IPS DF 6.9 (cell line): Measurements from ENCODE around the gene CLEC4F.
"Not testable (repeated sequence)": the region's sequence is repeated elsewhere in the genome, so short reads cannot be mapped to it uniquely, and the experiment has no call there.

Source experiments
- DNase-seq: peaks from one replicate; pipeline ENCODE4 v3.0.0-alpha.2; 2013; ENCODE audit warnings: low read depth, low spot score
- H3K27ac ChIP-seq: one replicate; pipeline ENCODE4 v1.5.1; 2013; ENCODE audit warnings: low read length, control low read depth
- H3K27me3 ChIP-seq: 2 replicates; pipeline ENCODE4 v1.6.1; 2013; ENCODE audit warnings: mild to moderate bottlenecking, low read length; ENCODE audit not compliant: control insufficient read depth, insufficient read depth
- H3K36me3 ChIP-seq: 2 replicates; pipeline ENCODE4 v1.6.1; 2013; ENCODE audit warnings: low read length; ENCODE audit not compliant: control insufficient read depth, insufficient read depth
- H3K4me1 ChIP-seq: 2 replicates; pipeline ENCODE4 v1.6.1; 2013; ENCODE audit warnings: low read length; ENCODE audit not compliant: control insufficient read depth, insufficient read depth
- H3K4me3 ChIP-seq: 2 replicates; pipeline ENCODE4 v1.5.1; 2013; ENCODE audit warnings: mild to moderate bottlenecking, low read length
- H3K9me3 ChIP-seq: 2 replicates; pipeline ENCODE4 v1.6.1; 2013; ENCODE audit warnings: low read length, inconsistent platforms; ENCODE audit not compliant: control insufficient read depth, insufficient read depth
- WGBS: extraction: QIAGEN DNeasy Blood & Tissue Kit; methylation state at CpG from one replicate; pipeline ENCODE4 v1.1.7; 2013; ENCODE audit warnings: mixed read lengths, missing lambda C conversion rate; ENCODE audit not compliant: insufficient read length, insufficient coverage; 5-methylcytosine and 5-hydroxymethylcytosine counted together

CLEC4F gene

GRCh38 chr2:70806620-70807019, 13.8 kb downstream of the CLEC4F start:
- no CpG with 5 or more reads among the region's 6 CpGs for WGBS
- no peak overlapping the region for H3K27ac ChIP-seq
- no peaks in the 10 kb centered on the region for H3K27me3 ChIP-seq
- H3K4me1 ChIP-seq, result no peaks in the 10 kb centered on the region
- no peaks in the 10 kb centered on the region for H3K9me3 ChIP-seq
- no peak for DNase-seq
- no peak overlapping the region for H3K4me3 ChIP-seq
- no peaks in the 10 kb centered on the region for H3K36me3 ChIP-seq

- H3K9me3 ChIP-seq, result no peaks in the 10 kb centered on the region
- DNase-seq, result no peak
- no peaks in the 10 kb centered on the region for H3K4me1 ChIP-seq
- H3K4me3 ChIP-seq, result no peak overlapping the region
- no CpG with 5 or more reads among the region's 5 CpGs for WGBS
- H3K27ac ChIP-seq, result no peak overlapping the region
- H3K36me3 ChIP-seq, result no peaks in the 10 kb centered on the region
- H3K27me3 ChIP-seq, result no peaks in the 10 kb centered on the region
Observed at GRCh38 chr2:70806013-70806412, 14.4 kb downstream of the CLEC4F start.

GRCh38 chr2:70801607-70802263, 18.7 kb downstream of the CLEC4F start:
- H3K9me3 ChIP-seq, result no peaks in the 10 kb centered on the region
- no peaks in the 10 kb centered on the region for H3K4me1 ChIP-seq
- H3K27me3 ChIP-seq, result no peaks in the 10 kb centered on the region
- no peaks in the 10 kb centered on the region for H3K36me3 ChIP-seq
- H3K4me3 ChIP-seq, result no peak overlapping the region
- no CpG with 5 or more reads among the region's 10 CpGs for WGBS
- H3K27ac ChIP-seq, result no peak overlapping the region
- DNase-seq, result no peak

- Histone ChIP-seq H3K36me3 (no peaks in the 10 kb centered on the region), H3K27ac (no peak overlapping the region), H3K27me3 (peaks cover 2% of the 10 kb centered on the region; the same call in 1 of the 2 replicates), H3K4me3 (no peak overlapping the region), H3K9me3 (no peaks in the 10 kb centered on the region), H3K4me1 (no peaks in the 10 kb centered on the region)
- DNase-seq, result no peak
- no CpG with 5 or more reads among the region's 2 CpGs for WGBS
Observed at GRCh38 chr2:70799706-70800105, 20.7 kb downstream of the CLEC4F start.

- H3K4me1 ChIP-seq, H3K27me3 ChIP-seq, H3K27ac ChIP-seq, H3K4me3 ChIP-seq, DNase-seq, H3K36me3 ChIP-seq, H3K9me3 ChIP-seq: not testable (repeated sequence)
- no CpG with 5 or more reads among the region's 3 CpGs for WGBS
Observed at GRCh38 chr2:70797996-70798395, 22.4 kb downstream of the CLEC4F start.

GRCh38 chr2:70797506-70797905, 22.9 kb downstream of the CLEC4F start:
- DNase-seq, result no peak
- Histone ChIP-seq H3K9me3 (no peaks in the 10 kb centered on the region), H3K27me3 (peaks cover 3% of the 10 kb centered on the region), H3K27ac (no peak overlapping the region), H3K36me3 (no peaks in the 10 kb centered on the region), H3K4me3 (no peak overlapping the region), H3K4me1 (no peaks in the 10 kb centered on the region)
- no CpG with 5 or more reads among the region's 2 CpGs for whole genome bisulfite sequencing

- no peak overlapping the region for H3K27ac ChIP-seq
- no peaks in the 10 kb centered on the region for H3K36me3 ChIP-seq
- no peak for DNase-seq
- H3K4me1 ChIP-seq, result no peaks in the 10 kb centered on the region
- no peak overlapping the region for H3K4me3 ChIP-seq
- peaks cover 11% of the 10 kb centered on the region for H3K27me3 ChIP-seq
- H3K9me3 ChIP-seq, result no peaks in the 10 kb centered on the region
- WGBS, result no CpG with 5 or more reads among the region's 1 CpG
Observed at GRCh38 chr2:70796262-70796661, 24.1 kb downstream of the CLEC4F start.

- H3K27me3 ChIP-seq, result peaks cover 18% of the 10 kb centered on the region
- DNase-seq, result no peak
- no peak overlapping the region for H3K4me3 ChIP-seq
- H3K9me3 ChIP-seq, result no peaks in the 10 kb centered on the region
- no peaks in the 10 kb centered on the region for H3K36me3 ChIP-seq
- H3K4me1 ChIP-seq, result no peaks in the 10 kb centered on the region
- H3K27ac ChIP-seq, result no peak overlapping the region
- WGBS, result no CpG with 5 or more reads among the region's 4 CpGs
Observed at GRCh38 chr2:70795164-70795995, 25.0 kb downstream of the CLEC4F start.

GRCh38 chr2:70793450-70793849, 26.9 kb downstream of the CLEC4F start:
- Histone ChIP-seq H3K4me3 (no peak overlapping the region), H3K9me3 (no peaks in the 10 kb centered on the region), H3K4me1 (no peaks in the 10 kb centered on the region), H3K27ac (no peak overlapping the region), H3K27me3 (peaks cover 29% of the 10 kb centered on the region), H3K36me3 (no peaks in the 10 kb centered on the region)
- no peak for DNase-seq
- no CpG with 5 or more reads among the region's 2 CpGs for WGBS

- no peak for DNase-seq
- H3K4me1 ChIP-seq, result no peaks in the 10 kb centered on the region
- peaks cover 34% of the 10 kb centered on the region for H3K27me3 ChIP-seq
- no peaks in the 10 kb centered on the region for H3K36me3 ChIP-seq
- WGBS, result no CpG with 5 or more reads among the region's 69 CpGs
- no peak within 1 kb of the TSS for H3K27ac ChIP-seq
- no peak within 1 kb of the TSS; the same call in 1 of the 2 replicates for H3K4me3 ChIP-seq
- H3K9me3 ChIP-seq, result no peaks in the 10 kb centered on the region
Observed at GRCh38 chr2:70790136-70790828, 30.1 kb downstream of the CLEC4F start, which contains the start of gene FIGLA. Gene FIGLA (minus strand): TSS chr2:70790643. CDS start chr2:70790638, 5 bp downstream.
